SK-N-SH treated with all-trans-retinoic acid at 6 μM for 48 hours (cell line): ENCODE data around the gene PTX4.

Experiments used
- ARNTL ChIP-seq: fragments of 450-650 bp; formaldehyde crosslinking; IDR thresholded peaks from 2 replicates; pipeline ENCODE4 v1.5.0; 2020; ENCODE audit warnings: low read depth, mild to moderate bottlenecking, moderate library complexity, borderline replicate concordance
- GLIS3 ChIP-seq: fragments of 250-450 bp; sonication (Bioruptor Pico); IDR thresholded peaks from 2 replicates; pipeline ENCODE4 v1.5.0; 2020; ENCODE audit warnings: mild to moderate bottlenecking, moderate library complexity
- RARB ChIP-seq: fragments of 250-450 bp; sonication (Bioruptor Pico); IDR thresholded peaks from 2 replicates; pipeline ENCODE4 v1.8.0; 2021; ENCODE audit warnings: mild to moderate bottlenecking, moderate library complexity
- SNAI2 ChIP-seq: fragments of 250-450 bp; sonication (Bioruptor Pico); IDR thresholded peaks from 2 replicates; pipeline ENCODE4 v1.5.0; 2020; ENCODE audit warnings: mild to moderate bottlenecking, moderate library complexity
- ZNF565 ChIP-seq: fragments of 450-650 bp; formaldehyde crosslinking; conservative IDR thresholded peaks from 2 replicates; pipeline ENCODE4 v1.5.0; 2020; ENCODE audit warnings: low read depth, mild to moderate bottlenecking, moderate library complexity

GRCh38 chr16:1533443-1533951 lies 44.8 kb upstream of the PTX4 start, which contains the start of gene TMEM204:
- no peak for TF ChIP-seq ARNTL (CRISPR knock-in tag)
- TF ChIP-seq GLIS3 (CRISPR knock-in tag): no peak
- TF ChIP-seq RARB (CRISPR knock-in tag): no peak
- no peak for TF ChIP-seq SNAI2 (CRISPR knock-in tag)
- TF ChIP-seq ZNF565: no peak
